HG03280 (cell line): ENCODE results near the gene CNTNAP3.
"Not testable (repeated sequence)": the region's sequence is repeated elsewhere in the genome, so short reads cannot be mapped to it uniquely, and the experiment has no call there.

Experiments
- ATAC-seq: cut with Tn5 transposase; IDR thresholded peaks from one replicate; pipeline ENCODE4 v1.9.1; 2021; ENCODE audit warnings: mild to moderate bottlenecking, moderate library complexity; ENCODE audit not compliant: unreplicated experiment

Gene CNTNAP3

DNA sequence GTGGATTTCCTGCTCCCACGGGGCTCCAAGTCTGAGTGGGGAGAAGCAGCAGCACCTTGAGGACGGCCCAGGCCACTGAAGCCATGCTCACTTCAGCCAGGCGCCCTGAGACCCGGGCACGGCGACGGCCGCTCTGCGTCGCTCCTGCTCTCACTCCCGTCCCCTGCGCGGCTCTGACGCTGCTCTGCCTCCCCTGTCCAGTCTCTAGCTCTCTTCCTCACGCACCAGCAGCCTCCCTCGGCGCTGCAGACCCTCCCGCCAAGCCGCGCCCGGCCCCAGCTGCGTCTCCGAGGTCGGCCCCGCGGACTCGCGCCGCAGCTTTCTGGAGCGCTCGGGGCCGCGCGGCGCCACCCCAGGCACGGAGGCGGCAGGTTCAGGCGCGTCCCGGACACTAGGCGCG lies at the start of gene CNTNAP3:
TSS of gene CNTNAP3 (minus strand) at position 188 of the 400 bp plus-strand sequence. CDS start at position 85, 103 bp downstream.
- ATAC-seq, result not testable (repeated sequence)

DNA sequence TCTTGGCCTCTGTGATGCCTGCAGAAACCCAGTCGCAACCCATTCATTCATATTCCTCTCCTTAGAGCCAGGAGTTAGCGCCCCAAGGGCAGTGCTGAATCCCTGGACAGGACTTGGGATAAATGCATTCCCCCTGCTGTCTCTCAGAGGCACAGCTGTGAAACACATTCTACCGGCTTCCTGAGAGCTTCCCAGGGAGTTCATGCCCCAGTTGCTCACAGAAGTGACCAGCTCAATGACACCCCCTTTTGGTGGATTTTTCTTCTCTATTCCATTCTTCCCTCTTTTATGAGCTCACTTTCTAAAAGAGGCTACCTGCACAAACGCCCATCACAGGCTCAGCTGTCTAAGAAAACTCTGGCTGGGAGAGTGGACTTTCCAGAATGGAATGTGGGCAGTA lies 8.0 kb downstream of the CNTNAP3 start:
- ATAC-seq, result not testable (repeated sequence)

- not testable (repeated sequence) for ATAC-seq
Observed at GRCh38 chr9:39242513-39242912, 45.5 kb downstream of the CNTNAP3 start.

DNA sequence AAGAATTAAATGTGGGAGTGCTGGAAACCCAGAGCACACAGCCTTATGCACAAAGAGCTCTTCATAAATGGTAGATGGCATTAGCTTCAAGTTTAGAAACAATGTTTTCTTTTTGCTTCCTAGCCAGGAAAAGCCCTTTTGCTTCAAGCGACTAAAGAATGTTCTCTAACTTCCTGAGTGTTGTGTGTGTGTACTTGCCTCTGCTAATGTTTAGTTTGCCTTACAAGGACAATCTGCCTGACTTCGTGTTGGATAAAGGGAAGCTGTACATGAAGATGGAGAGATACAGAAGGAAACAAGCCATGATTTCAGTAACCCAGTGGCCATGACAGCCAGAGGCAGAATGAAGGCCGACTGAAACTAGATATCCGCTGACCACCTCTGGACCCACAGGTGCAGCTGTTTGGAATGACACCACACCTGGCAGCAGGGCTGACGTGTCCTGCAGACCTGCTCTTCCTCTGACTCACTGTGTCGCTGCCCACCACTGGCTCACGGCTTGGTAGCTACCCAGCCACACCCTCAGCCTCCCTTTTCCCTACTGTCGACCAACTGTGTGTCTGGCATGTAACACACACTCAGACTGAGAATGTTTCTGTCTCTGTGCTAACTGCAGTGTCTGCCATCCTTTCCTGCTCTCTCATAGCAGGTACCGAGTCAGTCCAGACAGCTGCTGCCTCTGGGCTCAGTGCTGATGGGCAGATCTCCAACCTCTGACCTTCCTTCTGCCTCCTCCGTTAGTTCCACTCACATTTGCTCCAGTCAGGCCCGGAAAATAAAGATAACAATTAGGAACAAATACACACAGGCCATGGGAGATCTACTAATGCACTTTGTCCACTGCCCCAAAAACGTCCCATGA lies 55.6 kb downstream of the CNTNAP3 start:
- not testable (repeated sequence) for ATAC-seq

DNA sequence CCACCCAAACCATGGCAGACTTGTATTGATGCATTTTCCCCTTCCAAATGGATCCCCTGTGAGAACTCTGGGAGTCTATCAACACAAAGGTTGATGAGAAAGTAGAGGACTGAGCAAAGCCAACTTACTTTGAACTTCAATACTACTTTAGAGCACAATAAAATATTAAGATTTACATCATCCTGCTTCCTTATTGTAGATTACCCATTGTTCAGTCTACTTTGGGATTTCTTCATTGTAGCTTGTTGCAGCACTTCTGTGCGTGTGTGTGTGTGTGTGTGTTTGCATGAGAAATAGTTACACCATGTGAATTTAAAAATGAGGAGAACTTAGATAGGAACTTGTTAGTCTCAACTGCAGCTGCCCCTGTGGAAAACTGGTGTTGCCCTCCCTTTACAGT lies 72.0 kb downstream of the CNTNAP3 start:
- not testable (repeated sequence) for ATAC-seq

GRCh38 chr9:39209773-39210172 lies 78.2 kb downstream of the CNTNAP3 start:
- ATAC-seq, result not testable (repeated sequence)

- ATAC-seq, result not testable (repeated sequence)
Observed at GRCh38 chr9:39206643-39207042, 81.3 kb downstream of the CNTNAP3 start.

DNA sequence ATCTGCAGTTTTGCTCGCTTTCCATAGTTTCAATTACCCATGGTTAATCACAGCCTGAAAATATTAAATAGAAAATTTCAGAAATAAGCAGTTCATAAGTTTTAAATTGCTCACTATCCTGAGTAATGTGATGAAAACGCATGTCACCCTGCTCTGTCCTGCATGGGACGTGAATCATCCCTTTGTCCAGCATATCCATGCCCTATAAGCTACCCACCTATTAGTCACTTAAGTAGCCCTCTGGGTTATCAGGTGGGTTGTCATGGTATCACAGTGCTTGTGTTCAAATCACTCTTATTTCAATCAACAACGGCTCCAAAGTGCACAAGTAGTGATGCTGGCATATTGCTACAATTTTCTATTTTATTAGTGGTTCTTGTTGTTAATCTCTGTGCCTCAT lies 82.1 kb downstream of the CNTNAP3 start:
- not testable (repeated sequence) for ATAC-seq

DNA sequence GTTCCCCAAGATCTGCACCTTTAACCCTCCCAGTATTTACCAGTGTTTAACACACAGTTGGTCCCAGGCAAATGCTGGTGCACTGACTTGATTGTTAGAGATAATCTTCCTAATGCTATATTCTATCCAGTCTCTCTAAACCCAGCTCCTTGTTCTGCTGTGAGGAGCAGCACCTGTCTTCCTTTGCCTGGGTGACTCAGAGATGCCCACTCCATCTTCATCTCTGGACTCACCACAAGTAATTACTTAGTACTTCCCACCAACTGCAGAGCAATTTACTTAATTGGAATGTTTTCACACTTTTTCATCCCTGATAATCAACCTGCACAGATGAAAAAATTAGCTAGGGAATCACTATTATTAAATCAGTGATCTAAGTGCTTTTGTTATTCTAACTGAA lies 87.6 kb downstream of the CNTNAP3 start:
- ATAC-seq, result not testable (repeated sequence)

GRCh38 chr9:39198000-39198709 lies 89.8 kb downstream of the CNTNAP3 start:
- ATAC-seq, result not testable (repeated sequence)

DNA sequence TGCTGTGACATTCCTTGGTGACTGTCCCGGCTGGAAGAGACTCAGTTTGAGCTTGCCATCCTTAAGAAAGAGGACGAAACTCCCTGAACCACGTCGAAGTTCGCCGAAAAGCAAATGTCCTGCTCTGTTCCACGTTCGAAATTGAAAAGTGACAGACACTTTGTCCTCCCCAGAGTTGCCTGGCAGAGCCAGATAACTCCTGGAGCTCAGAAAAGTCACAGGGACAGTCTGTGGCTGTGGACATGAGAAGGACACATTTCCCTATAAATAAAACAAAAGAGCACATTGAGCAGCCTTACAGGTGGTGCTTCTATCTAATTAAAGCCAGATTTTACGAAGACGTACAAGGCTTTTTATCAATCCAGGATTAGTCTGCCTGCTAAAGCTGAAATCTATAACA lies 116.6 kb downstream of the CNTNAP3 start:
- ATAC-seq, result not testable (repeated sequence)

- not testable (repeated sequence) for ATAC-seq
Observed at GRCh38 chr9:39157714-39158113, 130.3 kb downstream of the CNTNAP3 start.

DNA sequence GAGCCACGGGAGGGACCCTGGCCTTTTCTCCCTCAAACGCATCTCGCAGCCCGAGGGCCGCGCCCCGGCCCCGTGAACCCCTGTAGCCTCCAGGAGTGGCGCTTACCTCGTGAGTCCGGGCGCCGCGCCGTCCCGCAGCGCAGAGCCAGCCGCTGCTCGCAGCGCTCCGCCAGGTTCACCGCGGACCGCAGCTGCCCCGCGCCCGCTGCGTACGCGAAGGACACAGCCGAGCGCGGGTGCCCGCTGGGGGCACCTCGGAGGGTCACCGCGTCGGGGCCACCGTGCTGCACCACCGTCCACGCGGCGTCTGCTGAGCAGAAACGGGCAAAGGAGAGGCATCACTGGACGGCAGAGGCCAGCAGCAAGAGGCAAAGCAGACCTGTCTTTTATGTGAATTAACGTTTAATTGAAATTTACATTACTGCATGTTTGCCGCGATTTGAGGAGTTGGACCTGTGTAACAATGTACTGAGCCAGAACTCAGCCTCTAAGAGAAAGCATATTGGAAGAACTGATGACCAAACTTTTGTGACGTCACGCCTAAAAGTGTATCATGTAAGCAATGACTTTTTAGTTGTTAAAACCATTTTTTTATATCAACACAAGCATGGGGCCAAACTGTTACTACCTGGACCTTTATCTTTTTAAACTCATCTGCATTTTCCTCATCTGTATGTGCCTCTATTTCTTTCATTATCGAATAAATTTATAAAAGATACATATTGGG lies 155.0 kb downstream of the CNTNAP3 start:
- ATAC-seq, result not testable (repeated sequence)

- not testable (repeated sequence) for ATAC-seq
Observed at GRCh38 chr9:39121401-39121800, 166.6 kb downstream of the CNTNAP3 start.

- ATAC-seq, result not testable (repeated sequence)
Observed at GRCh38 chr9:39111746-39112145, 176.2 kb downstream of the CNTNAP3 start.

- ATAC-seq, result no peak
Observed at GRCh38 chr9:39108145-39108544, 179.8 kb downstream of the CNTNAP3 start.

- not testable (repeated sequence) for ATAC-seq
Observed at GRCh38 chr9:39097208-39097607, 190.8 kb downstream of the CNTNAP3 start.

DNA sequence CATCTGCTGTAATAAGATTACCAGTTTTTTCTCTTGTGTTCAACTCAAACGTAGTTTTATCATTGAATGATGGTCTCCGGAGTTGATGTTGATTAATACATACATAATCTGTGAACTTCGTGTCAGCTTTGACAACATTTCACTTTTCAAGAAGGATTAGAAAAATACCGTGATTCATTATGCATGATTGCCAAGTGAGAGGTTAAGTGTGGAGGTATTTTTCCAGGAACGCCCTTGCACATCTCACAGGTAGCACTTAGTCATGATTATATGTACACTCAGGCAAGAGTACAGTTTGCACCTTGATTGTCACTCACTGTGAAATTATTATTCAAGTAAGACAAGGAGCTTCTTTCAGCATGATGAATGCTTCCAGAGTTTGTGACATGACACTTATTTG lies 202.7 kb downstream of the CNTNAP3 start:
- not testable (repeated sequence) for ATAC-seq

- not testable (repeated sequence) for ATAC-seq
Observed at GRCh38 chr9:39082574-39082973, 205.4 kb downstream of the CNTNAP3 start.

GRCh38 chr9:39080081-39080480 lies 207.9 kb downstream of the CNTNAP3 start:
- not testable (repeated sequence) for ATAC-seq
